Measurements from ENCODE around the gene MOB3C.

MOB3C gene

DNA sequence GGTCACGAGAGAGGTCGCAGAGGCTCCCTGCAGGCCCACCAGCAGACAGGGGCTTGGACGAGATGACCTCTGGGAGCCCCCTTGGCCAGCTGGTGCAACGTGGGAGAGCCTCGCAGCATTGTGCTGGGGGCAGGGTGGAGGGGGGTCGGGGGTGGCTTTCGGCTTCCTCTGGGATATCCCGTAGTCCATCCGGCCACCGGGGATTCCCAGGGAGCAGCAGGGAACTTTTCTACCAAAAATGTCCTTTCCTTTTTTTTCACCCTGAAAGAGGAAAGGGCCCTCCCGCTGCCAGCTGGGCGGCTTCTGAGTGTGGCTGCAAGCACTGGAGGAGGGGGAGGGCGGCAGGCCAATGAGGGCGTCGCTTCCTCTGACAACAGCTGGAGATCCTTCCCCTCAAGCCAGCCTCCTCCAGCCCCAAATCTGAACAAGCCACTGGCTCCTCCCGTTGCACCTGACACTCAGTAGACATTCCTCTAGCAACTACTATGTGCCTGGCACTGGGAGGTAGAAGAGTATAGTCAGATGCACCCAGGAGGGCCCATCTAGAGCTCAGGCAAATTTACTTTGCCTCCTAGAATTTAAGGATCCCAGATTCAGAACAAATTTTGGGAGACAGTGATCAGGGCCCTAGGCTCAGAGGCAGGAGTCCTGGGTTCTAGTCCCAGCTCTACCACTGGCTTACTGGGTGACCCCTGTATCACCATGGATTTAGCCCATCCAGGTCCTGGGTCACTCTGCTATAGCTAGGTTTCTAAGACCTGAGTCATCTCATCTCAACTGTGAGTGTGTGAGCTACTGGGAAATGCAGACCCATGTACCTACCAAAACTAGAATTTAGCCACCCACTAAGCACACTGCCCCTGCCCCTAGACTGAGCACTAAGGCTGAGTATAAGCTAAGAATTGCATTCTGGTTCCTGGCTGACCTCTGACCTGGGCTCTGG lies 2.7 kb downstream of the MOB3C start:
- no peak for ATAC-seq
- TF ChIP-seq ZC3H10 (CRISPR knock-in tag; IDR thresholded peaks at IDR 0.05) (no peak), ZNF8 (CRISPR knock-in tag; IDR thresholded peaks at IDR 0.05) (no peak), TOX (CRISPR knock-in tag; IDR thresholded peaks at IDR 0.05; ENCODE audit: borderline replicate concordance) (no peak), ZFP30 (CRISPR knock-in tag; IDR thresholded peaks at IDR 0.05) (no peak), PPARA (CRISPR knock-in tag; IDR thresholded peaks at IDR 0.05; ENCODE audit: borderline replicate concordance) (no peak), POU6F1 (CRISPR knock-in tag; IDR thresholded peaks at IDR 0.05; ENCODE audit: borderline replicate concordance, low read depth) (no peak), GLIS3 (CRISPR knock-in tag; IDR thresholded peaks at IDR 0.05) (no peak), ESRRG (CRISPR knock-in tag; IDR thresholded peaks at IDR 0.05) (no peak), ISL1 (CRISPR knock-in tag; IDR thresholded peaks at IDR 0.05) (no peak), ZFP3 (CRISPR knock-in tag; IDR thresholded peaks at IDR 0.05) (no peak)
- TF ChIP-seq, protein P1, sequence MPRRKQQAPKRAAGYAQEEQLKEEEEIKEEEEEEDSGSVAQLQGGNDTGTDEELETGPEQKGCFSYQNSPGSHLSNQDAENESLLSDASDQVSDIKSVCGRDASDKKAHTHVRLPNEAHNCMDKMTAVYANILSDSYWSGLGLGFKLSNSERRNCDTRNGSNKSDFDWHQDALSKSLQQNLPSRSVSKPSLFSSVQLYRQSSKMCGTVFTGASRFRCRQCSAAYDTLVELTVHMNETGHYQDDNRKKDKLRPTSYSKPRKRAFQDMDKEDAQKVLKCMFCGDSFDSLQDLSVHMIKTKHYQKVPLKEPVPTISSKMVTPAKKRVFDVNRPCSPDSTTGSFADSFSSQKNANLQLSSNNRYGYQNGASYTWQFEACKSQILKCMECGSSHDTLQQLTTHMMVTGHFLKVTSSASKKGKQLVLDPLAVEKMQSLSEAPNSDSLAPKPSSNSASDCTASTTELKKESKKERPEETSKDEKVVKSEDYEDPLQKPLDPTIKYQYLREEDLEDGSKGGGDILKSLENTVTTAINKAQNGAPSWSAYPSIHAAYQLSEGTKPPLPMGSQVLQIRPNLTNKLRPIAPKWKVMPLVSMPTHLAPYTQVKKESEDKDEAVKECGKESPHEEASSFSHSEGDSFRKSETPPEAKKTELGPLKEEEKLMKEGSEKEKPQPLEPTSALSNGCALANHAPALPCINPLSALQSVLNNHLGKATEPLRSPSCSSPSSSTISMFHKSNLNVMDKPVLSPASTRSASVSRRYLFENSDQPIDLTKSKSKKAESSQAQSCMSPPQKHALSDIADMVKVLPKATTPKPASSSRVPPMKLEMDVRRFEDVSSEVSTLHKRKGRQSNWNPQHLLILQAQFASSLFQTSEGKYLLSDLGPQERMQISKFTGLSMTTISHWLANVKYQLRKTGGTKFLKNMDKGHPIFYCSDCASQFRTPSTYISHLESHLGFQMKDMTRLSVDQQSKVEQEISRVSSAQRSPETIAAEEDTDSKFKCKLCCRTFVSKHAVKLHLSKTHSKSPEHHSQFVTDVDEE (CRISPR knock-in tag; IDR thresholded peaks at IDR 0.05): no peak

DNA sequence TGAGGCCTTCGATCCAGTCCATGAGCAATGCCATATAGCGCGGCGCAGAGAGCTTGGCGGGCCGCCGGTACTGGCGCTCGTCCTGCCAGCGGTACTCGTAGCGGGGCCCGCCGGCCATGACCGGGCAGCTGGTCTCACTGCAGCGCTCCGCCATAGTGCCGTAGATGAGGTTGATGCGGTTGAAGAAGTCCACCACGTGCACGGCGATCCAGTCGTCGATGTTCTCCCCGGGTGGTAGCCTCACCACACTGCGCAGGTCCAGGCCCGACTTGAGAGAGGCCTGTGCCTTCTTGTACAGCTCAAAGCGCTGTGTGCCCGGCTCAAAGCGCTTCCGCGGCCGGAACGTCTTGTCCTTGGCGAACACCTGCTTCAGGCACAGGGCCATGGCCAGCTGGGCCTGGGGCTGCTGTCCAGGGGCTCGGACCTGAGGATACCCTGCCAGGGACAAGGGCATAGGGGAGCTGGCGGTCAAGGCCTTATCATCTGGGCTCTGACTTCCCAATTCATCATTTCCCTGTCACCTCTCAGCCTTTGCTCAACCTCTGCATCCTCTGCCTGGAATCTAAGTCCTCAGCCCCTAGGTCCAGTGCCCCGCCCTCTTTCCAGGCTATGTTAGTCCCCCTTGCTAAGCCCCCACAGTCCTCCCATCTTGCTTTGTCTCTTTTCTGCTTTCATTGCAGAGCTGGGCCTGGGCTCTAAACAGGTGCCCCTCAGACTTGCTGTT lies 3.5 kb downstream of the MOB3C start:
- ATAC-seq: no peak
- TF ChIP-seq TCF4 (CRISPR knock-in tag; IDR thresholded peaks at IDR 0.05; ENCODE audit: borderline replicate concordance): no peak
- TF ChIP-seq PATZ1 (CRISPR knock-in tag; IDR thresholded peaks at IDR 0.05; ENCODE audit: borderline replicate concordance): no peak
- TF ChIP-seq, protein P2, sequence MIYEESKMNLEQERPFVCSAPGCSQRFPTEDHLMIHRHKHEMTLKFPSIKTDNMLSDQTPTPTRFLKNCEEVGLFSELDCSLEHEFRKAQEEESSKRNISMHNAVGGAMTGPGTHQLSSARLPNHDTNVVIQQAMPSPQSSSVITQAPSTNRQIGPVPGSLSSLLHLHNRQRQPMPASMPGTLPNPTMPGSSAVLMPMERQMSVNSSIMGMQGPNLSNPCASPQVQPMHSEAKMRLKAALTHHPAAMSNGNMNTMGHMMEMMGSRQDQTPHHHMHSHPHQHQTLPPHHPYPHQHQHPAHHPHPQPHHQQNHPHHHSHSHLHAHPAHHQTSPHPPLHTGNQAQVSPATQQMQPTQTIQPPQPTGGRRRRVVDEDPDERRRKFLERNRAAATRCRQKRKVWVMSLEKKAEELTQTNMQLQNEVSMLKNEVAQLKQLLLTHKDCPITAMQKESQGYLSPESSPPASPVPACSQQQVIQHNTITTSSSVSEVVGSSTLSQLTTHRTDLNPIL (CRISPR knock-in tag; IDR thresholded peaks at IDR 0.05; ENCODE audit: low read depth): no peak
- no peak for TF ChIP-seq BACH2 (CRISPR knock-in tag; IDR thresholded peaks at IDR 0.05; ENCODE audit: borderline replicate concordance)
- no peak for TF ChIP-seq GLIS3 (CRISPR knock-in tag; IDR thresholded peaks at IDR 0.05)
- no peak for TF ChIP-seq ESRRG (CRISPR knock-in tag; IDR thresholded peaks at IDR 0.05)
- no peak for TF ChIP-seq TOX (CRISPR knock-in tag; IDR thresholded peaks at IDR 0.05; ENCODE audit: borderline replicate concordance)
- TF ChIP-seq ARNTL (CRISPR knock-in tag; IDR thresholded peaks at IDR 0.05; ENCODE audit: borderline replicate concordance, low read depth): no peak
- TF ChIP-seq ZC3H10 (CRISPR knock-in tag; IDR thresholded peaks at IDR 0.05): no peak
- no peak for TF ChIP-seq POU6F1 (CRISPR knock-in tag; IDR thresholded peaks at IDR 0.05; ENCODE audit: borderline replicate concordance, low read depth)
- no peak for TF ChIP-seq ZNF565 (CRISPR knock-in tag; conservative IDR thresholded peaks at IDR 0.05; ENCODE audit: low read depth)

DNA sequence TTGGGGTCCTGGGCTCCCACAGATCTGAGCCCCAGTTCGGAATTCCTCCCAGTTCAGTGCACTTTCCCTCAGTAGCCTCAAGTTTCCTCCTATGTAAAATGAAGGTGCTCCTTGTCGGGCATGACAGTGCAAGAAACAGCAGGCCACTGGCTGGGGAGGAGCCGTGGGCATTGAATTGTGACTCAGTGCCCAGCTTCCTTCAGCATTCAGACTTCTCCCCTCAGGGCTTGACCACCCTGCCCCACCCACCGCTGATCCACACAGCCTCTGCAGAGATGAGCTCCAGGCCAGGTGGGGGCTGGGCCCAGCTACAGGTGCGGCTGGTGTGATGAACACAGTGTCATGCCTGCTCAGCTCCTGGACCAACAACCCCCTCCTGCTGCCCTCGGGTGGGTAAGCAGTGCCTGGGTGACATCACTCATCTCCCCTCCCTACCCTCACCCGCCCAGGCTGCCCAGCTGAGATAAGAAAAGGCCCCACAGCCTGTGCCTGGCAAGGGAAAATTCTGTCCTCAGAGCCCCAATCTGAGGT lies 4.9 kb downstream of the MOB3C start:
- no peak for ATAC-seq
- TF ChIP-seq ZC3H10 (CRISPR knock-in tag; IDR thresholded peaks at IDR 0.05) (no peak), ZNF70 (CRISPR knock-in tag; IDR thresholded peaks at IDR 0.05) (no peak)
